ENCODE results near the gene ACTL9. TPM values are rescaled to one million over a fixed set of nuclear protein-coding genes. Genes with fewer than 3 reads are reported as not detected.
"Not testable (repeated sequence)": the region's sequence is repeated elsewhere in the genome, so short reads cannot be mapped to it uniquely, and the experiment has no call there.

ACTL9 gene
- total RNA-seq, 2 donors from 2014 or later: not detected

GRCh38 chr19:8722032-8722431, 23.4 kb upstream of the ACTL9 start:
- Histone ChIP-seq H3K4me3 (no peak overlapping the region), H3K4me1 (no peaks in the 10 kb centered on the region), H3K9me3 (peaks cover 0 to 5% of the 10 kb centered on the region in 2 donors), H3K27me3 (no peaks in the 10 kb centered on the region), H3K36me3 (no peaks in the 10 kb centered on the region), H3K27ac (no peak overlapping the region)
- TF ChIP-seq CTCF (IDR thresholded peaks at IDR 0.05): no peak
- no peak for DNase-seq (ENCODE audit: low spot score)

GRCh38 chr19:8721334-8721733, 22.7 kb upstream of the ACTL9 start, which contains the start of gene OR2Z1:
Gene OR2Z1 (plus strand): TSS chr19:8721634. CDS start chr19:8731029, 9,395 bp downstream.
- Histone ChIP-seq H3K27ac (no peak within 1 kb of the TSS), H3K4me3 (no peak within 1 kb of the TSS), H3K4me1 (no peaks in the 10 kb centered on the region), H3K27me3 (no peaks in the 10 kb centered on the region), H3K9me3 (peaks cover 0 to 5% of the 10 kb centered on the region in 2 donors), H3K36me3 (no peaks in the 10 kb centered on the region)
- no peak for DNase-seq (ENCODE audit: low spot score)
- TF ChIP-seq CTCF (IDR thresholded peaks at IDR 0.05): no peak

- not testable (repeated sequence) for H3K4me1 ChIP-seq; DNase-seq (ENCODE audit: low spot score); H3K4me3 ChIP-seq; H3K27me3 ChIP-seq; H3K27ac ChIP-seq; H3K36me3 ChIP-seq
- peaks cover 0 to 13% of the 10 kb centered on the region in 2 donors for H3K9me3 ChIP-seq
These were observed 11.7 kb upstream of the ACTL9 start for GRCh38 chr19:8710337-8710736.

- Histone ChIP-seq H3K9me3 (no peaks in the 10 kb centered on the region), H3K36me3 (no peaks in the 10 kb centered on the region), H3K27me3 (no peaks in the 10 kb centered on the region), H3K27ac (no peak overlapping the region), H3K4me3 (no peak overlapping the region), H3K4me1 (no peaks in the 10 kb centered on the region)
- no peak for TF ChIP-seq CTCF (IDR thresholded peaks at IDR 0.05)
- no peak for DNase-seq (ENCODE audit: low spot score)
These were observed 7.1 kb upstream of the ACTL9 start for GRCh38 chr19:8705742-8706141.

- H3K27ac ChIP-seq; H3K4me3 ChIP-seq; H3K36me3 ChIP-seq; DNase-seq (ENCODE audit: low spot score); H3K4me1 ChIP-seq; H3K9me3 ChIP-seq; H3K27me3 ChIP-seq: not testable (repeated sequence)
These were observed 6.7 kb upstream of the ACTL9 start for GRCh38 chr19:8705304-8705703.

GRCh38 chr19:8703223-8703622, 4.6 kb upstream of the ACTL9 start:
- no peak for DNase-seq (ENCODE audit: low spot score)
- Histone ChIP-seq H3K4me1 (no peaks in the 10 kb centered on the region), H3K36me3 (no peaks in the 10 kb centered on the region), H3K4me3 (no peak overlapping the region), H3K27ac (no peak overlapping the region), H3K27me3 (no peaks in the 10 kb centered on the region), H3K9me3 (no peaks in the 10 kb centered on the region)
- no peak for TF ChIP-seq CTCF (IDR thresholded peaks at IDR 0.05)

GRCh38 chr19:8702350-8702749, 3.8 kb upstream of the ACTL9 start:
- H3K9me3 ChIP-seq: no peaks in the 10 kb centered on the region
- TF ChIP-seq CTCF (IDR thresholded peaks at IDR 0.05): no peak
- no peaks in the 10 kb centered on the region for H3K36me3 ChIP-seq
- no peaks in the 10 kb centered on the region for H3K4me1 ChIP-seq
- DNase-seq (ENCODE audit: low spot score): no peak
- H3K4me3 ChIP-seq: no peak overlapping the region
- H3K27ac ChIP-seq: no peak overlapping the region
- no peaks in the 10 kb centered on the region for H3K27me3 ChIP-seq

All from right atrium auricular region (tissue), 2 donors.